Measurements from ENCODE around the gene IWS1. TPM values are rescaled to one million over a fixed set of nuclear protein-coding genes. Genes with fewer than 3 reads are reported as not detected.

IWS1 gene
- total RNA-seq, 2 donors from 2014 or later: 91.4 to 107 TPM

GRCh38 chr2:127475788-127476187, 50.5 kb downstream of the IWS1 start:
- no peaks in the 10 kb centered on the region for H3K4me1 ChIP-seq (ENCODE audit: control insufficient read depth, insufficient read depth, low read length)
- TF ChIP-seq, protein P1, sequence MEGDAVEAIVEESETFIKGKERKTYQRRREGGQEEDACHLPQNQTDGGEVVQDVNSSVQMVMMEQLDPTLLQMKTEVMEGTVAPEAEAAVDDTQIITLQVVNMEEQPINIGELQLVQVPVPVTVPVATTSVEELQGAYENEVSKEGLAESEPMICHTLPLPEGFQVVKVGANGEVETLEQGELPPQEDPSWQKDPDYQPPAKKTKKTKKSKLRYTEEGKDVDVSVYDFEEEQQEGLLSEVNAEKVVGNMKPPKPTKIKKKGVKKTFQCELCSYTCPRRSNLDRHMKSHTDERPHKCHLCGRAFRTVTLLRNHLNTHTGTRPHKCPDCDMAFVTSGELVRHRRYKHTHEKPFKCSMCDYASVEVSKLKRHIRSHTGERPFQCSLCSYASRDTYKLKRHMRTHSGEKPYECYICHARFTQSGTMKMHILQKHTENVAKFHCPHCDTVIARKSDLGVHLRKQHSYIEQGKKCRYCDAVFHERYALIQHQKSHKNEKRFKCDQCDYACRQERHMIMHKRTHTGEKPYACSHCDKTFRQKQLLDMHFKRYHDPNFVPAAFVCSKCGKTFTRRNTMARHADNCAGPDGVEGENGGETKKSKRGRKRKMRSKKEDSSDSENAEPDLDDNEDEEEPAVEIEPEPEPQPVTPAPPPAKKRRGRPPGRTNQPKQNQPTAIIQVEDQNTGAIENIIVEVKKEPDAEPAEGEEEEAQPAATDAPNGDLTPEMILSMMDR (conservative IDR thresholded peaks at IDR 0.05): no peak
- H3K9me3 ChIP-seq (ENCODE audit: control insufficient read depth, low read length): peaks cover 11% of the 10 kb centered on the region
- 95 to 100% methylated on average over 2 of the region's 2 CpGs for WGBS, 2 experiments (ENCODE audit: insufficient coverage in 1 of 2, insufficient read length in 1 of 2)
- no peak overlapping the region for H3K9ac ChIP-seq (ENCODE audit: extremely low read depth, low read length, poor library complexity, severe bottlenecking)
- H3K4me3 ChIP-seq (ENCODE audit: low read length): no peak overlapping the region
- Mint-ChIP-seq H3K4me1 (peaks cover 5% of the 10 kb centered on the region), H3K4me3 (no peak overlapping the region), H3K27me3 (ENCODE audit: insufficient read depth) (no peaks in the 10 kb centered on the region), H3K27ac (no peak overlapping the region), H3K9me3 (peaks cover 2% of the 10 kb centered on the region), H3K36me3 (ENCODE audit: low read depth) (peaks cover 3% of the 10 kb centered on the region)
- no peak overlapping the region for H3K27ac ChIP-seq (ENCODE audit: low read depth, low read length)
- no peak for DNase-seq
- H3K27me3 ChIP-seq (ENCODE audit: control insufficient read depth, insufficient read depth, low read length, poor library complexity, severe bottlenecking): no peaks in the 10 kb centered on the region
- H3K36me3 ChIP-seq (ENCODE audit: control insufficient read depth, insufficient read depth, low read length): peaks cover 36% of the 10 kb centered on the region

DNA sequence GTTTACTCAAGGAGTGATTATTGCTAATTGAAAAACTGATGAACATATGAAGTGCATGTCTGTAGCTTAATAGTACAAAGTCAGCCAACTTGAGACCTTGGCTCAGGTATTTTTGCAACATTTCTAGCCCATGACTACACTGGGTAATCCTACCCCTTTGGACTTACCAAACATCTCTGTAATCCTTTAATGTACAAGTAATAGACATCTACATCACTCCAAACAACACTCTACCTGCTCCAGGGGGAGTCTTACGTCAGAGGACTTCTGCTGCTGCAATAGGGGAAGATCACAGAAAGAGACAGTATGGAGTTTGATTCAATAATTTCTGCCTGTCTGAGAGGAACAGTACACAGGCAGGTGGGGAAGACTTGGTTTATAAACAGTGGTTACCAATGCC, 54.0 kb downstream of the IWS1 start:
- Mint-ChIP-seq H3K9me3 (peaks cover 2% of the 10 kb centered on the region), H3K36me3 (ENCODE audit: low read depth) (peaks cover 19% of the 10 kb centered on the region), H3K4me3 (no peak overlapping the region), H3K27ac (no peak overlapping the region), H3K27me3 (ENCODE audit: insufficient read depth) (no peaks in the 10 kb centered on the region), H3K4me1 (no peaks in the 10 kb centered on the region)
- H3K4me1 ChIP-seq (ENCODE audit: control insufficient read depth, insufficient read depth, low read length): no peaks in the 10 kb centered on the region
- H3K27me3 ChIP-seq (ENCODE audit: control insufficient read depth, insufficient read depth, low read length, poor library complexity, severe bottlenecking): no peaks in the 10 kb centered on the region
- TF ChIP-seq, protein P1 (conservative IDR thresholded peaks at IDR 0.05): no peak
- H3K36me3 ChIP-seq (ENCODE audit: control insufficient read depth, insufficient read depth, low read length): peaks cover 32% of the 10 kb centered on the region
- no peak for DNase-seq
- no peak overlapping the region for H3K27ac ChIP-seq (ENCODE audit: low read depth, low read length)
- WGBS, 2 experiments (ENCODE audit: insufficient coverage in 1 of 2, insufficient read length in 1 of 2): 94% methylated on average over 1 of the region's 1 CpG; no CpG with 5 or more reads in 1 of the 2 experiments
- no peak overlapping the region for H3K4me3 ChIP-seq (ENCODE audit: low read length)
- peaks cover 11% of the 10 kb centered on the region for H3K9me3 ChIP-seq (ENCODE audit: control insufficient read depth, low read length)
- H3K9ac ChIP-seq (ENCODE audit: extremely low read depth, low read length, poor library complexity, severe bottlenecking): no peak overlapping the region

GRCh38 chr2:127471286-127471988, 54.9 kb downstream of the IWS1 start:
- DNase-seq: no peak
- no peak overlapping the region for H3K27ac Mint-ChIP-seq
- no peaks in the 10 kb centered on the region for H3K27me3 ChIP-seq (ENCODE audit: control insufficient read depth, insufficient read depth, low read length, poor library complexity, severe bottlenecking)
- no peak overlapping the region for H3K4me3 Mint-ChIP-seq
- H3K27me3 Mint-ChIP-seq (ENCODE audit: insufficient read depth): no peaks in the 10 kb centered on the region
- no peak overlapping the region for H3K9ac ChIP-seq (ENCODE audit: extremely low read depth, low read length, poor library complexity, severe bottlenecking)
- peaks cover 9% of the 10 kb centered on the region for H3K9me3 ChIP-seq (ENCODE audit: control insufficient read depth, low read length)
- peaks cover 33% of the 10 kb centered on the region for H3K36me3 ChIP-seq (ENCODE audit: control insufficient read depth, insufficient read depth, low read length)
- WGBS, 2 experiments (ENCODE audit: insufficient coverage in 1 of 2, insufficient read length in 1 of 2): 92 to 97% methylated on average over 4 of the region's 4 CpGs
- no peak overlapping the region for H3K4me3 ChIP-seq (ENCODE audit: low read length)
- no peaks in the 10 kb centered on the region for H3K4me1 Mint-ChIP-seq
- TF ChIP-seq, protein P1 (conservative IDR thresholded peaks at IDR 0.05): no peak
- peaks cover 2% of the 10 kb centered on the region for H3K9me3 Mint-ChIP-seq
- no peaks in the 10 kb centered on the region for H3K4me1 ChIP-seq (ENCODE audit: control insufficient read depth, insufficient read depth, low read length)
- H3K27ac ChIP-seq (ENCODE audit: low read depth, low read length): no peak overlapping the region
- peaks cover 22% of the 10 kb centered on the region for H3K36me3 Mint-ChIP-seq (ENCODE audit: low read depth)
